OCI-LY7 (cell line): ENCODE data around the gene ZNF283. TPM values are rescaled to one million over a fixed set of nuclear protein-coding genes. Genes with fewer than 3 reads are reported as not detected.

Experiments
- BruUV-seq: library from RNA; stranded (reverse); fragments of 400-500 nt; replicated peaks from 2 replicates; lab custom pipeline; 2021; lab: Mats Ljungman, UMichigan
- CTCF ChIA-PET: fragments of 300-600 bp; sonication (Branson Sonifier 250); formaldehyde crosslinking; loops from one replicate; lab custom pipeline; 2022; ENCODE audit warnings: antibody characterized with exemption; ENCODE audit not compliant: unreplicated experiment; lab: Charles Lee
- POLR2A ChIA-PET: fragments of 300-600 bp; sonication (Branson Sonifier 250); formaldehyde crosslinking; loops from one replicate; lab custom pipeline; 2022; ENCODE audit warnings: antibody characterized with exemption; lab: Charles Lee
- DNase-seq: peaks from one replicate; pipeline ENCODE4 v3.0.0-alpha.2; 2015; ENCODE audit warnings: low spot score
- H2AFZ ChIP-seq: fragments of 200-600 bp; sonication (generic), shearing (Covaris generic); 2 replicates; pipeline ENCODE4 v1.6.1; 2014; ENCODE audit warnings: mild to moderate bottlenecking, antibody characterized with exemption, low read length, moderate library complexity
- H3K27ac ChIP-seq: fragments of 200-600 bp; sonication (generic); 2 replicates; pipeline ENCODE4 v1.5.1; 2014; ENCODE audit warnings: mixed run types, low read depth, mild to moderate bottlenecking, moderate library complexity, low read length, inconsistent platforms; ENCODE audit not compliant: poor library complexity, severe bottlenecking
- H3K36me3 ChIP-seq: fragments of 200-600 bp; sonication (generic); 2 replicates; pipeline ENCODE4 v1.6.1; 2014; ENCODE audit warnings: mild to moderate bottlenecking, antibody characterized with exemption, low read length, moderate library complexity, mixed read lengths; ENCODE audit not compliant: insufficient read depth
- H3K4me1 ChIP-seq: fragments of 200-600 bp; sonication (generic); 2 replicates; pipeline ENCODE4 v1.5.1; 2014; ENCODE audit warnings: mild to moderate bottlenecking, low read length; ENCODE audit not compliant: insufficient read depth, poor library complexity, severe bottlenecking
- H3K4me2 ChIP-seq: fragments of 200-600 bp; sonication (generic); 2 replicates; pipeline ENCODE4 v1.6.1; 2014; ENCODE audit warnings: mild to moderate bottlenecking, low read length
- H3K4me3 ChIP-seq: fragments of 200-600 bp; sonication (generic); 2 replicates; pipeline ENCODE4 v1.5.1; 2014; ENCODE audit warnings: mild to moderate bottlenecking, low read depth, low read length; ENCODE audit not compliant: poor library complexity, severe bottlenecking
- H3K79me2 ChIP-seq: fragments of 200-600 bp; sonication (generic); 2 replicates; pipeline ENCODE4 v1.6.1; 2016; ENCODE audit warnings: low read depth, mild to moderate bottlenecking, low read length, moderate library complexity, mixed read lengths; ENCODE audit not compliant: insufficient read depth
- H3K9me2 ChIP-seq: fragments of 200-600 bp; sonication (generic); 2 replicates; pipeline ENCODE4 v1.6.1; 2016; ENCODE audit warnings: mild to moderate bottlenecking, low read length, mixed read lengths; ENCODE audit not compliant: insufficient read depth
- H3K9me3 ChIP-seq: fragments of 200-600 bp; sonication (generic); 2 replicates; pipeline ENCODE4 v1.6.1; 2014; ENCODE audit warnings: mild to moderate bottlenecking, mixed run types, low read length, mixed read lengths
- H4K20me1 ChIP-seq: fragments of 200-600 bp; sonication (generic); 2 replicates; pipeline ENCODE4 v1.6.1; 2014; ENCODE audit warnings: mild to moderate bottlenecking, antibody characterized with exemption, low read length, moderate library complexity, mixed read lengths; ENCODE audit not compliant: insufficient read depth
- EZH2phosphoT487 ChIP-seq: fragments of 200-600 bp; sonication (generic); IDR thresholded peaks from 2 replicates; pipeline ENCODE4 v1.6.1; 2018; ENCODE audit warnings: low read depth, borderline replicate concordance, mild to moderate bottlenecking, mixed run types, antibody characterized with exemption, low read length, moderate library complexity, mixed read lengths
- intact Hi-C: fragments of 100-400 bp; cut with micrococcal nuclease; formaldehyde crosslinking; loops from one replicate; pipeline ENCODE4 v1.10.0; 2022; ENCODE audit not compliant: unreplicated experiment
- total RNA-seq, 2 experiments: library from RNA; depleted of rRNA in 1 of 2; stranded (reverse); fragments of >200 nt in 1 of 2; shearing (Covaris generic) in 1 of 2; gene quantifications; 2 replicates each; pipeline ENCODE4 v1.2.3, GENCODE V29; 2014 to 2022
- TF ChIP-seq, protein P1 (sequence below): fragments of 200-600 bp; sonication (generic); conservative IDR thresholded peaks from 2 replicates; pipeline ENCODE4 v1.5.1; 2014; ENCODE audit warnings: mild to moderate bottlenecking, antibody characterized with exemption, low read length, moderate library complexity, mixed read lengths

ZNF283 gene
- total RNA-seq, 2 experiments from 2014 or later: 2.8 to 4.8 TPM

GRCh38 chr19:43797118-43797517 is 30.0 kb upstream of the ZNF283 start:
- H3K36me3 ChIP-seq: no peaks in the 10 kb centered on the region
- intact Hi-C loops: no loop called here
- no peak overlapping the region for H3K4me3 ChIP-seq
- H3K9me3 ChIP-seq: no peaks in the 10 kb centered on the region
- H3K4me1 ChIP-seq: no peaks in the 10 kb centered on the region
- BruUV-seq: no TSS peak
- H2AFZ ChIP-seq: no peak overlapping the region
- H3K27ac ChIP-seq: no peak overlapping the region
- no peak for DNase-seq
- H4K20me1 ChIP-seq: no peaks in the 10 kb centered on the region
- no peak overlapping the region for H3K4me2 ChIP-seq
- ChIA-PET CTCF (no interaction called here), POLR2A (no interaction called here)
- no peak for TF ChIP-seq EZH2phosphoT487
- TF ChIP-seq, protein P1, sequence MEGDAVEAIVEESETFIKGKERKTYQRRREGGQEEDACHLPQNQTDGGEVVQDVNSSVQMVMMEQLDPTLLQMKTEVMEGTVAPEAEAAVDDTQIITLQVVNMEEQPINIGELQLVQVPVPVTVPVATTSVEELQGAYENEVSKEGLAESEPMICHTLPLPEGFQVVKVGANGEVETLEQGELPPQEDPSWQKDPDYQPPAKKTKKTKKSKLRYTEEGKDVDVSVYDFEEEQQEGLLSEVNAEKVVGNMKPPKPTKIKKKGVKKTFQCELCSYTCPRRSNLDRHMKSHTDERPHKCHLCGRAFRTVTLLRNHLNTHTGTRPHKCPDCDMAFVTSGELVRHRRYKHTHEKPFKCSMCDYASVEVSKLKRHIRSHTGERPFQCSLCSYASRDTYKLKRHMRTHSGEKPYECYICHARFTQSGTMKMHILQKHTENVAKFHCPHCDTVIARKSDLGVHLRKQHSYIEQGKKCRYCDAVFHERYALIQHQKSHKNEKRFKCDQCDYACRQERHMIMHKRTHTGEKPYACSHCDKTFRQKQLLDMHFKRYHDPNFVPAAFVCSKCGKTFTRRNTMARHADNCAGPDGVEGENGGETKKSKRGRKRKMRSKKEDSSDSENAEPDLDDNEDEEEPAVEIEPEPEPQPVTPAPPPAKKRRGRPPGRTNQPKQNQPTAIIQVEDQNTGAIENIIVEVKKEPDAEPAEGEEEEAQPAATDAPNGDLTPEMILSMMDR: no peak
- H3K79me2 ChIP-seq: no peaks in the 10 kb centered on the region
- no peaks in the 10 kb centered on the region for H3K9me2 ChIP-seq

DNA sequence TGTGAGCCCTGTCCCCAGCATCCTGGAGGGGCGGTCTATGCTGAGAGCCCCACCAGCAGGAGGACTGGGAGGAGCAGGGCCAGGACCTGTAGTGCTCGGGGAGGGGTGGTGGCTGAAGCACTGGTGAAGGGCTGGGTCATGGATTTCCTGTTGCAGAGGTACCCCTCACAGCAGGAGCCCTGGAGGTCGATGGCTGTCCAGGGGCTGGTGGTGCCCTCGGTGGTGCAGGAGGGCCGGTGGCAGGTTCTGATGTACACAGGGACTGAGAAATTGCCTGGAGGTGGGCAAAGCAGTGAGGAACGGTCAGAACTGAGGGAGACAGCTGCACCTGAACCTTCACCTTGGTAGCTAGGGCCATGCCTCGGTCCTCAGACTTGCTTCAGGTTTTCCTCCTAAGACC is 29.6 kb upstream of the ZNF283 start:
- H3K9me2 ChIP-seq: no peaks in the 10 kb centered on the region
- H3K4me2 ChIP-seq: no peak overlapping the region
- DNase-seq: no peak
- H4K20me1 ChIP-seq: no peaks in the 10 kb centered on the region
- TF ChIP-seq, protein P1: no peak
- TF ChIP-seq EZH2phosphoT487: no peak
- ChIA-PET CTCF (no interaction called here), POLR2A (no interaction called here)
- no peaks in the 10 kb centered on the region for H3K9me3 ChIP-seq
- no peaks in the 10 kb centered on the region for H3K4me1 ChIP-seq
- H3K79me2 ChIP-seq: no peaks in the 10 kb centered on the region
- H2AFZ ChIP-seq: no peak overlapping the region
- no peaks in the 10 kb centered on the region for H3K36me3 ChIP-seq
- no TSS peak for BruUV-seq
- no peak overlapping the region for H3K4me3 ChIP-seq
- intact Hi-C loops: no loop called here
- H3K27ac ChIP-seq: no peak overlapping the region

DNA sequence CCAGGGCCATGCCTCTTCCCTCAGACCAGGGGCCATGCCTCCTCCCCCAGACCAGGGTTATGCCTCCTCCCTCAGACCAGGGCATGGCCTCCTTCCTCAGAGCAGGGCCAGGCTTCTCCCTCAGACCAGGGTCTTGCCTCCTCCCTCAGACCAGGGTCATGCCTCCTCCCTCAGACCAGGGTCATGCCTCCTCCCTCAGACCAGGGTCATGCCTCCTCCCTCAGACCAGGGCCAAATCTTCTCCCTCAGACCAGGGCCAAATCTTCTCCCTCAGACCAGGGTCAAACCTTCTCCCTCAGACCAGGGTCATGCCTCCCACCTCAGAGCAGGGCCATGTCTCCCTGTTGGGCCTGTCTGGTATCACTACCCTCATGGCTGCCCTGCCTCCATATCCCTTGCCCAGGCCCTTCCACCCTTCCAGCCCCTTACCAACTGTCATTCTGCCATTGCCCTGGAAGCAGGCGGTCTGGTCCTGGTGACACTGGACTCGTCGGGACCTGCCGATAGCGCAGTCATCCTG is 29.0 kb upstream of the ZNF283 start:
- no peaks in the 10 kb centered on the region for H3K9me2 ChIP-seq
- no peak overlapping the region for H2AFZ ChIP-seq
- TF ChIP-seq, protein P1: no peak
- no peak for TF ChIP-seq EZH2phosphoT487
- no peak overlapping the region for H3K27ac ChIP-seq
- H3K4me1 ChIP-seq: no peaks in the 10 kb centered on the region
- no peaks in the 10 kb centered on the region for H3K36me3 ChIP-seq
- H3K4me3 ChIP-seq: no peak overlapping the region
- intact Hi-C loops: no loop called here
- BruUV-seq: no TSS peak
- H3K9me3 ChIP-seq: no peaks in the 10 kb centered on the region
- no peaks in the 10 kb centered on the region for H3K79me2 ChIP-seq
- no peak overlapping the region for H3K4me2 ChIP-seq
- ChIA-PET CTCF (no interaction called here), POLR2A (no interaction called here)
- DNase-seq: no peak
- H4K20me1 ChIP-seq: no peaks in the 10 kb centered on the region
